CD4-positive, alpha-beta T cell treated with Interleukin-4 for 4 hours (primary cell): Measurements from ENCODE around the gene MRPS35.

Source experiments
- DNase-seq: peaks from one replicate; pipeline ENCODE4 v3.0.0-alpha.2; 2020

The MRPS35 gene

GRCh38 chr12:27710592-27711316, at the start of gene MRPS35:
MRPS35 (plus strand) TSS chr12:27710832; CDS start chr12:27710844, 12 bp downstream.
- DNase-seq = peak; percentile 93

- DNase-seq = no peak
These were observed 44.9 kb upstream of the MRPS35 start for GRCh38 chr12:27665704-27666103.

GRCh38 chr12:27666510-27666909, 44.1 kb upstream of the MRPS35 start:
- no peak for DNase-seq

- no peak for DNase-seq
These were observed 43.1 kb upstream of the MRPS35 start for GRCh38 chr12:27667540-27667939.

- DNase-seq = no peak
These were observed 38.6 kb upstream of the MRPS35 start for GRCh38 chr12:27672051-27672450.

- no peak for DNase-seq
These were observed 38.0 kb upstream of the MRPS35 start for GRCh38 chr12:27672643-27673042.

- no peak for DNase-seq
These were observed 37.4 kb upstream of the MRPS35 start for GRCh38 chr12:27673101-27673718.

- DNase-seq = no peak
These were observed 35.6 kb upstream of the MRPS35 start for GRCh38 chr12:27674989-27675388.

- DNase-seq = no peak
These were observed 30.0 kb upstream of the MRPS35 start for GRCh38 chr12:27680619-27681018.

- no peak for DNase-seq
These were observed 28.1 kb upstream of the MRPS35 start for GRCh38 chr12:27682534-27682933.

- DNase-seq = no peak
These were observed 25.4 kb upstream of the MRPS35 start for GRCh38 chr12:27685274-27685673.

GRCh38 chr12:27686147-27686546, 24.5 kb upstream of the MRPS35 start:
- no peak for DNase-seq

GRCh38 chr12:27688671-27689070, 22.0 kb upstream of the MRPS35 start:
- DNase-seq = no peak

GRCh38 chr12:27689558-27690180, 21.0 kb upstream of the MRPS35 start:
- no peak for DNase-seq

- DNase-seq = no peak
These were observed 17.2 kb upstream of the MRPS35 start for GRCh38 chr12:27693403-27693802.

GRCh38 chr12:27695556-27696292, 14.9 kb upstream of the MRPS35 start:
- DNase-seq = no peak

GRCh38 chr12:27696293-27696652, 14.4 kb upstream of the MRPS35 start, which contains the start of gene REP15:
REP15 (plus strand) TSS chr12:27696447; CDS start chr12:27696563, 116 bp downstream.
- no peak for DNase-seq

- no peak for DNase-seq
These were observed 13.6 kb upstream of the MRPS35 start for GRCh38 chr12:27696864-27697564.

- DNase-seq = peak; percentile 75
These were observed 6.7 kb upstream of the MRPS35 start for GRCh38 chr12:27703720-27704452.

- no peak for DNase-seq
These were observed 5.4 kb upstream of the MRPS35 start for GRCh38 chr12:27705263-27705662.

- no peak for DNase-seq
These were observed 3.4 kb upstream of the MRPS35 start for GRCh38 chr12:27707216-27707615.
